Vagina (tissue), 2 donors: ENCODE data around the gene GALNT2. TPM values are rescaled to one million over a fixed set of nuclear protein-coding genes. Genes with fewer than 3 reads are reported as not detected.
A peak's percentile ranks its signal among the peaks of the same experiment; 100 is the strongest.

Experiments used
- DNase-seq, 2 donors: peaks; one replicate each; pipeline ENCODE4 v3.0.0-alpha.2; 2017; ENCODE audit errors: extremely low spot score in 2 of 2
- H3K27ac ChIP-seq: fragments of 200-600 bp; sonication (generic); one replicate; pipeline ENCODE4 v1.5.1; 2019
- H3K27me3 ChIP-seq: fragments of 200-600 bp; sonication (generic); one replicate; pipeline ENCODE4 v1.5.1; 2019
- H3K36me3 ChIP-seq, 2 donors: fragments of 200-600 bp; sonication (generic); one replicate each; pipeline ENCODE4 v1.5.1; 2017 to 2019
- H3K4me1 ChIP-seq: fragments of 200-600 bp; sonication (generic); one replicate; pipeline ENCODE4 v1.5.1; 2019
- H3K4me3 ChIP-seq, 2 donors: fragments of 200-600 bp; sonication (generic); 1 replicate in 1 of 2; 2 replicates in 1 of 2; pipeline ENCODE4 v1.5.1; 2016 to 2019
- H3K9me3 ChIP-seq: fragments of 200-600 bp; sonication (generic); one replicate; pipeline ENCODE4 v1.5.1; 2019
- POLR2A ChIP-seq, 2 donors: fragments of 450-650 bp; IDR thresholded peaks; one replicate each; pipeline ENCODE4 v1.6.1; 2017; ENCODE audit warnings: antibody characterized with exemption in 2 of 2, mild to moderate bottlenecking in 2 of 2, moderate library complexity in 2 of 2
- POLR2AphosphoS5 ChIP-seq, 2 donors: sonication (generic); formaldehyde crosslinking; IDR thresholded peaks; one replicate each; pipeline ENCODE4 v1.9.0; 2017; ENCODE audit warnings: antibody characterized with exemption in 2 of 2, mild to moderate bottlenecking in 2 of 2, low read depth in 1 of 2; ENCODE audit not compliant: insufficient read depth in 1 of 2
- intact Hi-C: fragments of 100-400 bp; cut with DNase I; formaldehyde crosslinking; loops from one replicate; pipeline ENCODE4 v1.15.1; 2023
- total RNA-seq: library from RNA; depleted of rRNA; stranded (reverse); fragments of >200 nt; gene quantifications from one replicate; pipeline ENCODE4 v1.2.3, GENCODE V29; 2016
- TF ChIP-seq, protein P1 (sequence below), 3 experiments: fragments of 450-650 bp in 2 of 3; fragments of 200-600 bp in 1 of 3; sonication (generic) in 1 of 3; IDR thresholded peaks; one replicate each; pipeline ENCODE4 v1.5.1; 2017 to 2019; ENCODE audit warnings: antibody characterized with exemption in 3 of 3, mild to moderate bottlenecking in 2 of 3, moderate library complexity in 2 of 3

GALNT2 gene
- total RNA-seq, 1 donor from 2014 or later = 51.6 TPM

DNA sequence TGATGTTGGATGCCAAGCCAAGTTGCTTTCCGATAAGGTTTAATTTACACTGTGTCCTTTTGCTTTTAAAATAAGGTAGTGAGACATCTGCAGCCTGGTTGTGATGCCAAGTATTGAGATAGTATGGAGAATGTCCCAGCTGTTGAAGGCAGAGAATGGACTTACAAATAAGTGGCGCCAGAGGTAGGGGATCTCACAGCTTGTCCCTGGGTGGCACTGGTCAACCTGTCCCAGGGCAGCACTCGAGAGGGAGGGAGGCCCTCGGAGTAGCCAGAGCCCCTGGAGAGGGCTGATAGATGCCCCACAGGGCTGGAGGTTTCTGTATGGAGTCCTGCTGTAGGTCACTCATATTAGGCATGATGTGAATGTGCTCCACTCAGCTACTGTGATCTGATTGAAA lies 98.5 kb downstream of the GALNT2 start:
- DNase-seq = no peak
- Histone ChIP-seq H3K9me3 (no peaks in the 10 kb centered on the region), H3K36me3 (no peaks in the 10 kb centered on the region), H3K27ac (no peak overlapping the region), H3K4me1 (peaks cover 9% of the 10 kb centered on the region), H3K27me3 (no peaks in the 10 kb centered on the region), H3K4me3 (no peak overlapping the region)
- TF ChIP-seq, protein P1, sequence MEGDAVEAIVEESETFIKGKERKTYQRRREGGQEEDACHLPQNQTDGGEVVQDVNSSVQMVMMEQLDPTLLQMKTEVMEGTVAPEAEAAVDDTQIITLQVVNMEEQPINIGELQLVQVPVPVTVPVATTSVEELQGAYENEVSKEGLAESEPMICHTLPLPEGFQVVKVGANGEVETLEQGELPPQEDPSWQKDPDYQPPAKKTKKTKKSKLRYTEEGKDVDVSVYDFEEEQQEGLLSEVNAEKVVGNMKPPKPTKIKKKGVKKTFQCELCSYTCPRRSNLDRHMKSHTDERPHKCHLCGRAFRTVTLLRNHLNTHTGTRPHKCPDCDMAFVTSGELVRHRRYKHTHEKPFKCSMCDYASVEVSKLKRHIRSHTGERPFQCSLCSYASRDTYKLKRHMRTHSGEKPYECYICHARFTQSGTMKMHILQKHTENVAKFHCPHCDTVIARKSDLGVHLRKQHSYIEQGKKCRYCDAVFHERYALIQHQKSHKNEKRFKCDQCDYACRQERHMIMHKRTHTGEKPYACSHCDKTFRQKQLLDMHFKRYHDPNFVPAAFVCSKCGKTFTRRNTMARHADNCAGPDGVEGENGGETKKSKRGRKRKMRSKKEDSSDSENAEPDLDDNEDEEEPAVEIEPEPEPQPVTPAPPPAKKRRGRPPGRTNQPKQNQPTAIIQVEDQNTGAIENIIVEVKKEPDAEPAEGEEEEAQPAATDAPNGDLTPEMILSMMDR (IDR thresholded peaks at IDR 0.05) = no peak
- TF ChIP-seq POLR2A (IDR thresholded peaks at IDR 0.05) (no peak), POLR2AphosphoS5 (IDR thresholded peaks at IDR 0.05; ENCODE audit: insufficient read depth in 1 of 2, low read depth in 1 of 2) (no peak)
- intact Hi-C loops = no loop called here

- TF ChIP-seq, protein P1 (IDR thresholded peaks at IDR 0.05) = no peak
- TF ChIP-seq POLR2AphosphoS5 (IDR thresholded peaks at IDR 0.05; ENCODE audit: insufficient read depth in 1 of 2, low read depth in 1 of 2) = no peak
- TF ChIP-seq POLR2A (IDR thresholded peaks at IDR 0.05) = no peak
- Histone ChIP-seq H3K27me3 (no peaks in the 10 kb centered on the region), H3K4me3 (no peak overlapping the region), H3K27ac (no peak overlapping the region), H3K36me3 (no peaks in the 10 kb centered on the region), H3K4me1 (peaks cover 9% of the 10 kb centered on the region), H3K9me3 (no peaks in the 10 kb centered on the region)
- intact Hi-C loops = no loop called here
- DNase-seq = no peak
These were observed 99.5 kb downstream of the GALNT2 start for GRCh38 chr1:230166366-230167132.

DNA sequence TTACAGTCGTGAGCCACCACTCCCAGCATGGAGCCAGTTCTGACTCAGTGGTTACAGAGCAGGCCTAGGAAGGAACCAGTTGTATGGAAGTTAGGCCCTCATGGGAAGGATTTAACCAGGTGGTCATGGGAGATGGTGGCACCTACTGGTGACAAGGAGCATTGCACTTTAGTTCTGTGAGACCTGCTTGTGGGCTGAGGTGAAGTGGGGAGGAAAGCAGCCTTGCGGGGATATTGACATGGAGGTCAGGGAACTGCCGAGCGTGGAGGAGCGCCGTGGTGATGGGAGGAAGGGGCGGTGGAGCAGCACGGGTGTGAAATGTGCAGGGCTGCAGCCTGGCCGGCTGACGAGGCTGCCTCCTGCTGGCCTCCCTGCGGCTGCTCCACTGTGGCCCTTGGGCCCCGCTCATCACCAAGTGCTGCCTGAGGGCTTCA lies 100.4 kb downstream of the GALNT2 start:
- Histone ChIP-seq H3K9me3 (no peaks in the 10 kb centered on the region), H3K27ac (no peak overlapping the region), H3K27me3 (no peaks in the 10 kb centered on the region), H3K4me1 (peaks cover 9% of the 10 kb centered on the region), H3K36me3 (no peaks in the 10 kb centered on the region), H3K4me3 (no peak overlapping the region)
- TF ChIP-seq POLR2A (IDR thresholded peaks at IDR 0.05) (no peak), POLR2AphosphoS5 (IDR thresholded peaks at IDR 0.05; ENCODE audit: insufficient read depth in 1 of 2, low read depth in 1 of 2) (no peak)
- TF ChIP-seq, protein P1 (IDR thresholded peaks at IDR 0.05) = peak in 2 of 3 experiments; percentile 38 to 42
- intact Hi-C loops = no loop called here
- DNase-seq = peak in 1 of 2 donors; percentile 76

GRCh38 chr1:230169454-230170152 lies 102.6 kb downstream of the GALNT2 start:
- H3K27me3 ChIP-seq = no peaks in the 10 kb centered on the region
- DNase-seq = peak in 1 of 2 donors; percentile 56
- H3K4me3 ChIP-seq = no peak overlapping the region
- H3K27ac ChIP-seq = peak overlapping the region; percentile 31
- intact Hi-C loops = no loop called here
- no peaks in the 10 kb centered on the region for H3K9me3 ChIP-seq
- H3K4me1 ChIP-seq = no peaks in the 10 kb centered on the region
- no peaks in the 10 kb centered on the region for H3K36me3 ChIP-seq
- TF ChIP-seq POLR2A (IDR thresholded peaks at IDR 0.05) = no peak
- TF ChIP-seq, protein P1 (IDR thresholded peaks at IDR 0.05) = no peak
- no peak for TF ChIP-seq POLR2AphosphoS5 (IDR thresholded peaks at IDR 0.05; ENCODE audit: insufficient read depth in 1 of 2, low read depth in 1 of 2)

- Histone ChIP-seq H3K27me3 (no peaks in the 10 kb centered on the region), H3K27ac (peak overlapping the region; percentile 31), H3K9me3 (no peaks in the 10 kb centered on the region), H3K36me3 (no peaks in the 10 kb centered on the region), H3K4me1 (no peaks in the 10 kb centered on the region), H3K4me3 (no peak overlapping the region)
- TF ChIP-seq POLR2AphosphoS5 (IDR thresholded peaks at IDR 0.05; ENCODE audit: insufficient read depth in 1 of 2, low read depth in 1 of 2) = no peak
- TF ChIP-seq, protein P1 (IDR thresholded peaks at IDR 0.05) = no peak
- intact Hi-C loops = no loop called here
- no peak for DNase-seq
These were observed 103.1 kb downstream of the GALNT2 start for GRCh38 chr1:230170153-230170547.
